Stimulated activated naive B cell treated with anti-CD40 and anti-IgM and Interleukin-4, amounts not matched to agents 10 μg/mL and 1 μg/mL and 100 μg/mL, for 72 hours (primary cell): ENCODE data around the gene KRT32.

Source experiments
- ATAC-seq, 2 donors: fragments of 150-1000 bp; cut with Tn5 transposase; replicated peaks; 2 replicates each; pipeline ENCODE4 v1.10.0; 2021; ENCODE audit warnings: moderate library complexity in 1 of 2
- DNase-seq: peaks from one replicate; pipeline ENCODE4 v3.0.0; 2021
- H3K27ac Mint-ChIP-seq: one replicate; pipeline ENCODE4 v1.8.0; 2022; ENCODE audit warnings: mild to moderate bottlenecking, mixed read lengths
- H3K27me3 Mint-ChIP-seq, 2 donors: one replicate each; pipeline ENCODE4 v1.8.0; 2022; ENCODE audit warnings: mixed read lengths in 2 of 2
- H3K36me3 Mint-ChIP-seq, 2 donors: one replicate each; pipeline ENCODE4 v1.8.0; 2022; ENCODE audit warnings: mixed read lengths in 2 of 2, mild to moderate bottlenecking in 1 of 2
- H3K4me1 Mint-ChIP-seq, 2 donors: one replicate each; pipeline ENCODE4 v1.8.0; 2022; ENCODE audit warnings: mixed read lengths in 2 of 2, mild to moderate bottlenecking in 1 of 2
- H3K4me3 Mint-ChIP-seq, 2 donors: one replicate each; pipeline ENCODE4 v1.8.0; 2022; ENCODE audit warnings: mild to moderate bottlenecking in 2 of 2, mixed read lengths in 2 of 2, moderate library complexity in 1 of 2
- H3K9me3 Mint-ChIP-seq, 2 donors: one replicate each; pipeline ENCODE4 v1.8.0; 2022; ENCODE audit warnings: mixed read lengths in 2 of 2, mild to moderate bottlenecking in 1 of 2

The KRT32 gene

GRCh38 chr17:41419716-41420115 lies 47.5 kb downstream of the KRT32 start:
- DNase-seq (no peak), ATAC-seq (no peak)
- H3K27me3 Mint-ChIP-seq = peaks cover 4 to 31% of the 10 kb centered on the region in 2 donors
- H3K4me3 Mint-ChIP-seq = no peak overlapping the region
- no peaks in the 10 kb centered on the region for H3K9me3 Mint-ChIP-seq
- H3K27ac Mint-ChIP-seq = no peak overlapping the region
- H3K36me3 Mint-ChIP-seq = no peaks in the 10 kb centered on the region
- peaks cover 0 to 7% of the 10 kb centered on the region in 2 donors for H3K4me1 Mint-ChIP-seq

- Mint-ChIP-seq H3K9me3 (no peaks in the 10 kb centered on the region), H3K4me1 (peaks cover 0 to 7% of the 10 kb centered on the region in 2 donors), H3K36me3 (no peaks in the 10 kb centered on the region), H3K4me3 (no peak overlapping the region), H3K27ac (no peak overlapping the region), H3K27me3 (peaks cover 8 to 33% of the 10 kb centered on the region in 2 donors)
- ATAC-seq = no peak
- no peak for DNase-seq
Measured at GRCh38 chr17:41418116-41418860, 48.9 kb downstream of the KRT32 start.

- no peak for DNase-seq
- no peak overlapping the region for H3K4me3 Mint-ChIP-seq
Measured at GRCh38 chr17:41417576-41418015, 49.6 kb downstream of the KRT32 start.

GRCh38 chr17:41417127-41417526 lies 50.1 kb downstream of the KRT32 start:
- DNase-seq (no peak), ATAC-seq (no peak)
- H3K27ac Mint-ChIP-seq = peak overlapping the region; percentile 26
- H3K36me3 Mint-ChIP-seq = no peaks in the 10 kb centered on the region
- no peak overlapping the region for H3K4me3 Mint-ChIP-seq
- H3K9me3 Mint-ChIP-seq = no peaks in the 10 kb centered on the region
- H3K27me3 Mint-ChIP-seq = peaks cover 8 to 31% of the 10 kb centered on the region in 2 donors
- peaks cover 0 to 7% of the 10 kb centered on the region in 2 donors for H3K4me1 Mint-ChIP-seq

More at GRCh38 chr17:41417576-41418015, 49.6 kb downstream of the KRT32 start:
- ATAC-seq = peak; percentile 73
- peak overlapping the region; percentile 26 for H3K27ac Mint-ChIP-seq
- H3K27me3 Mint-ChIP-seq = peaks cover 8 to 27% of the 10 kb centered on the region in 2 donors
- no peaks in the 10 kb centered on the region for H3K36me3 Mint-ChIP-seq
- H3K4me1 Mint-ChIP-seq = peaks cover 0 to 7% of the 10 kb centered on the region in 2 donors
- no peaks in the 10 kb centered on the region for H3K9me3 Mint-ChIP-seq

GRCh38 chr17:41416479-41416878 lies 50.7 kb downstream of the KRT32 start:
- H3K4me1 Mint-ChIP-seq = peaks cover 0 to 7% of the 10 kb centered on the region in 2 donors
- no peaks in the 10 kb centered on the region for H3K9me3 Mint-ChIP-seq
- no peak for ATAC-seq
- peaks cover 8 to 38% of the 10 kb centered on the region in 2 donors for H3K27me3 Mint-ChIP-seq
- H3K27ac Mint-ChIP-seq = no peak overlapping the region
- H3K4me3 Mint-ChIP-seq = no peak overlapping the region
- no peaks in the 10 kb centered on the region for H3K36me3 Mint-ChIP-seq
- no peak for DNase-seq

- DNase-seq = no peak
- Mint-ChIP-seq H3K4me3 (no peak overlapping the region), H3K4me1 (peaks cover 0 to 7% of the 10 kb centered on the region in 2 donors), H3K36me3 (no peaks in the 10 kb centered on the region), H3K27ac (no peak overlapping the region), H3K9me3 (no peaks in the 10 kb centered on the region), H3K27me3 (peaks cover 8 to 43% of the 10 kb centered on the region in 2 donors)
- ATAC-seq = no peak
Measured at GRCh38 chr17:41415833-41416335, 51.3 kb downstream of the KRT32 start.

GRCh38 chr17:41415411-41415810 lies 51.8 kb downstream of the KRT32 start:
- Mint-ChIP-seq H3K27ac (no peak overlapping the region), H3K4me1 (peaks cover 0 to 7% of the 10 kb centered on the region in 2 donors), H3K4me3 (no peak overlapping the region), H3K9me3 (no peaks in the 10 kb centered on the region), H3K27me3 (peaks cover 8 to 41% of the 10 kb centered on the region in 2 donors), H3K36me3 (no peaks in the 10 kb centered on the region)
- DNase-seq (no peak), ATAC-seq (no peak)

GRCh38 chr17:41413982-41414381 lies 53.2 kb downstream of the KRT32 start:
- H3K4me1 Mint-ChIP-seq = peaks cover 0 to 7% of the 10 kb centered on the region in 2 donors
- no peaks in the 10 kb centered on the region for H3K9me3 Mint-ChIP-seq
- H3K4me3 Mint-ChIP-seq = no peak overlapping the region
- H3K36me3 Mint-ChIP-seq = no peaks in the 10 kb centered on the region
- no peak overlapping the region for H3K27ac Mint-ChIP-seq
- ATAC-seq (no peak), DNase-seq (no peak)
- peaks cover 11 to 41% of the 10 kb centered on the region in 2 donors for H3K27me3 Mint-ChIP-seq

- no peak for ATAC-seq
- no peak for DNase-seq
- Mint-ChIP-seq H3K27ac (no peak overlapping the region), H3K36me3 (no peaks in the 10 kb centered on the region), H3K9me3 (no peaks in the 10 kb centered on the region), H3K4me1 (peaks cover 0 to 7% of the 10 kb centered on the region in 2 donors), H3K4me3 (no peak overlapping the region), H3K27me3 (peaks cover 15 to 45% of the 10 kb centered on the region in 2 donors)
Measured at GRCh38 chr17:41413353-41413957, 53.7 kb downstream of the KRT32 start.

GRCh38 chr17:41411072-41411840 lies 55.9 kb downstream of the KRT32 start:
- ATAC-seq (no peak), DNase-seq (no peak)
- Mint-ChIP-seq H3K4me1 (no peaks in the 10 kb centered on the region), H3K36me3 (no peaks in the 10 kb centered on the region), H3K9me3 (no peaks in the 10 kb centered on the region), H3K4me3 (no peak overlapping the region), H3K27me3 (peaks cover 19 to 45% of the 10 kb centered on the region in 2 donors), H3K27ac (no peak overlapping the region)
